ENCODE results near the gene TSSC4.

The TSSC4 gene

GRCh38 chr11:2369896-2370295, 30.7 kb upstream of the TSSC4 start:
- DNase-seq: no peak

GRCh38 chr11:2374456-2375201, 25.9 kb upstream of the TSSC4 start:
- DNase-seq: no peak

GRCh38 chr11:2375341-2375853, 25.2 kb upstream of the TSSC4 start:
- no peak for DNase-seq

- peak; percentile 66 for DNase-seq
Measured at GRCh38 chr11:2375964-2376551, 24.5 kb upstream of the TSSC4 start.

- DNase-seq: no peak
Measured at GRCh38 chr11:2376751-2377451, 23.6 kb upstream of the TSSC4 start, which contains the start of gene CD81. CD81 (plus strand) TSS chr11:2377310; CDS start chr11:2377550, 240 bp downstream.

- peak; percentile 29 for DNase-seq
Measured at GRCh38 chr11:2377511-2378443, 22.8 kb upstream of the TSSC4 start.

GRCh38 chr11:2378527-2379210, 21.9 kb upstream of the TSSC4 start:
- DNase-seq: no peak

GRCh38 chr11:2379466-2380174, 20.9 kb upstream of the TSSC4 start:
- no peak for DNase-seq

GRCh38 chr11:2380396-2380795, 20.2 kb upstream of the TSSC4 start:
- DNase-seq: no peak

GRCh38 chr11:2380807-2381350, 19.7 kb upstream of the TSSC4 start:
- DNase-seq: no peak

- DNase-seq: no peak
Measured at GRCh38 chr11:2381494-2382128, 18.9 kb upstream of the TSSC4 start.

GRCh38 chr11:2382129-2382517, 18.4 kb upstream of the TSSC4 start:
- DNase-seq: no peak

GRCh38 chr11:2382936-2383851, 17.4 kb upstream of the TSSC4 start:
- no peak for DNase-seq

GRCh38 chr11:2383852-2384804, 16.4 kb upstream of the TSSC4 start:
- no peak for DNase-seq

GRCh38 chr11:2385156-2386151, 15.1 kb upstream of the TSSC4 start:
- no peak for DNase-seq

- DNase-seq: no peak
Measured at GRCh38 chr11:2386591-2386990, 14.0 kb upstream of the TSSC4 start.

Data from kidney glomerular epithelial cell (primary cell).